ENCODE results near the gene SUCO. TPM values are rescaled to one million over a fixed set of nuclear protein-coding genes. Genes with fewer than 3 reads are reported as not detected.

The SUCO gene
- total RNA-seq, 1 donor from 2014 or later, result 33.3 TPM

DNA sequence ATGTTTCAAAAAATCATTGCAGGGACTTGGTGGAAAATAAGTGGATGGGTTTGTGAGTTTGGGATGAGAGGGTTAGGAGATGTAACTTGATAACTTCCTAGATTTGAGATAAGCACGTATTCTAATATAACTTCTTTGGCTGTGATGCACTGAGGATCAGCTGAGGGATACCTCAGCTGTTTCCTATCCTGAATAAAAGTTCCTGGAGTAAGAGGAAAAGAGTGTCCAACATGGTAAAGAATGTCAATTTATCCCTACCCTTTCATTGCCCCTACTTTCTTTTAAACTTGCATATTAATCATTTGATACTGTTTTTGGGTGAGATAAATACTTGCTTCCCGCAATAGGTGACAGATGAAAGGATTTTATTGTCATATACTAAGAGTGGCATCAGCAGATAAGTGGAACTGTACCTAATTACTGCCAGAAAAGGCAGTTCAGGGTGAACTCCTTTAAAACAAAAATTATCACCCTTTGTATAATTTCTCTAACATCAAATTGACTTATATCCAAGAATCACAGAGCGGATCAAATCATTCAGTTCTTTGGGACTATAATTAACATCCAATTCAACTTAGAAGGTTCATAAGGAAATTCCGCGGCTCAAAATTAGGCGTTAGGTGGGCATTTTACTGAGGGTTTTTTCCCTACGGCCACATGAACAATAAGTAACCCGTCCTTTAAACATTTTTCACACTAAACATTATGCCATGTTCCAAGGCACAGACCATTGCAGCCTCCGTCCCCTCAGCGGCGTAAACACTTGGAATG is 1.4 kb upstream of the SUCO start:
- H3K9me3 Mint-ChIP-seq, result no peaks in the 10 kb centered on the region
- H3K36me3 Mint-ChIP-seq (ENCODE audit: low read depth), result peaks cover 7% of the 10 kb centered on the region
- no peak for DNase-seq (ENCODE audit: low spot score)
- intact Hi-C loops (cut with micrococcal nuclease), result loop anchor here (1.0 to 5.0 kb wide), 11 partner anchors 56 to 1627 kb away; partner anchors contain the start of genes PRDX6, PRRC2C, RABGAP1L and VAMP4
- H3K27me3 Mint-ChIP-seq (ENCODE audit: low read depth), result peaks cover 9% of the 10 kb centered on the region
- H3K27ac Mint-ChIP-seq, result peak overlapping the region; percentile 99
- H3K4me3 Mint-ChIP-seq (ENCODE audit: low read depth), result peak overlapping the region; percentile 95
- peaks cover 30% of the 10 kb centered on the region for H3K4me1 Mint-ChIP-seq (ENCODE audit: low read depth)

GRCh38 chr1:172532183-172532699 is 709 bp upstream of the SUCO start:
- peaks cover 9% of the 10 kb centered on the region for H3K27me3 Mint-ChIP-seq (ENCODE audit: low read depth)
- H3K4me1 Mint-ChIP-seq (ENCODE audit: low read depth), result peaks cover 33% of the 10 kb centered on the region
- intact Hi-C loops (cut with micrococcal nuclease), result loop anchor here (1.0 to 5.0 kb wide), 11 partner anchors 55 to 1627 kb away; partner anchors contain the start of genes PRDX6, PRRC2C, RABGAP1L and VAMP4
- H3K4me3 Mint-ChIP-seq (ENCODE audit: low read depth), result peak overlapping the region; percentile 95
- peak overlapping the region; percentile 99 for H3K27ac Mint-ChIP-seq
- DNase-seq (ENCODE audit: low spot score), result peak; percentile 91
- peaks cover 7% of the 10 kb centered on the region for H3K36me3 Mint-ChIP-seq (ENCODE audit: low read depth)
- no peaks in the 10 kb centered on the region for H3K9me3 Mint-ChIP-seq

DNA sequence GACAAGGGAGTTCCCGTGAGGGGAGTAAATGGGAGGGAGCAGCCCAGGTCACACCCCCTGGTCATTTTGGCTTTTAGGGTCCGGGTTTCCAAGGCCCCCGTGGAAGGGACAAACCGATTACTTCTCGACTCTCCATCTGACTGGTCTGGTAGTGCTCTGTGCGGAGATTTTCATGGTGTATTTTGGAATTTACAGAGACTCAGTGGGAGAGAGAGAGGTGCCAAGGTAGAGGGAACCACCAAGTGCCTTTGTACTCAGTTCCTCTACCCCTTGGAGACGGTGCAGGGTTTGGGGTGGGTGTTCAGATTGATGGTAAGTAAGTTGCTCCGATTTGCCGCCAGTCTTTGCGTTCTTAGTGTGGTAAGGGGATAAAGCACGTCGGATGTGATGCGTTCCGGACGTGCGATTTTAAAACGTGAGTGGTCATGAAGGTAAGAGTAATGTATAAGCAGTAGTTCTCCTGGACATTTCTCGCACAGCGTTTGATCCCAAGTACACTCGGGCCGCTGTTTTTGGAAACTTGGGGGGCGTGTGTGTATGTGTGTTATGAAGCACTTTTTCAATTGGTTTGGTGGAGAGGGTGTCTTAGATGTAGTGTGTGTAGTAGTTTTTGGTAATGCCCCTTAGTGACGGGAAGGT is 682 bp downstream of the SUCO start:
- H3K4me1 Mint-ChIP-seq (ENCODE audit: low read depth), result peaks cover 39% of the 10 kb centered on the region
- peak overlapping the region; percentile 91 for H3K27ac Mint-ChIP-seq
- H3K4me3 Mint-ChIP-seq (ENCODE audit: low read depth), result peak overlapping the region; percentile 95
- no peaks in the 10 kb centered on the region for H3K9me3 Mint-ChIP-seq
- peaks cover 7% of the 10 kb centered on the region for H3K27me3 Mint-ChIP-seq (ENCODE audit: low read depth)
- intact Hi-C loops (cut with micrococcal nuclease), result loop anchor here (2.0 to 5.0 kb wide), 9 partner anchors 54 to 1625 kb away; partner anchors contain the start of genes PRDX6, PRRC2C, RABGAP1L and VAMP4
- peak; percentile 36 for DNase-seq (ENCODE audit: low spot score)
- peaks cover 13% of the 10 kb centered on the region for H3K36me3 Mint-ChIP-seq (ENCODE audit: low read depth)

DNA sequence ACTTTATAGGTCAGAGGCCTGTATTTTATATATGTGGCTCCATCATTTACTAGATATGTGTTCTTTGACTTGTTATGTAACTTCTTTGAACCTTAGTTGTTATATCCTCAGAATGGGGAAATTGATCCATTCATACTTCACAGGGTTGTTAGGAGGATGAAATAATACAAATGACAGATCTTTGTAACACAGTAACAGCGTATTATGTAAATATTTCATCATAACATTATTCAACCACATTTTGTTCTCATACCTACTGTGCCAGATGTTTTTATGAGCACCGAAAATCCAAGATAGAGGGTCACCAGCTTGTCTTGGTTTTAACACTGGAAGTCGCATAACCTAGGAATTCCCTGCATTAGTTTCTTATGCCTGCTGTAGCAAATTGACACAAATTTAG is 3.3 kb downstream of the SUCO start:
- intact Hi-C loops (cut with micrococcal nuclease), result no loop called here

GRCh38 chr1:172537366-172537765 is 4.4 kb downstream of the SUCO start:
- Mint-ChIP-seq H3K36me3 (ENCODE audit: low read depth) (peaks cover 14% of the 10 kb centered on the region), H3K27me3 (ENCODE audit: low read depth) (no peaks in the 10 kb centered on the region), H3K4me3 (ENCODE audit: low read depth) (no peak overlapping the region), H3K9me3 (no peaks in the 10 kb centered on the region), H3K27ac (no peak overlapping the region), H3K4me1 (ENCODE audit: low read depth) (peaks cover 43% of the 10 kb centered on the region)
- intact Hi-C loops (cut with micrococcal nuclease), result no loop called here
- DNase-seq (ENCODE audit: low spot score), result no peak

More for the DNA sequence above, 3.3 kb downstream of the SUCO start:
- Mint-ChIP-seq H3K27me3 (ENCODE audit: low read depth) (no peaks in the 10 kb centered on the region), H3K27ac (no peak overlapping the region), H3K4me3 (ENCODE audit: low read depth) (no peak overlapping the region), H3K36me3 (ENCODE audit: low read depth) (peaks cover 14% of the 10 kb centered on the region), H3K9me3 (no peaks in the 10 kb centered on the region), H3K4me1 (ENCODE audit: low read depth) (peaks cover 44% of the 10 kb centered on the region)
- DNase-seq (ENCODE audit: low spot score), result no peak

GRCh38 chr1:172537827-172538391 is 5.0 kb downstream of the SUCO start:
- intact Hi-C loops (cut with micrococcal nuclease), result no loop called here
- peaks cover 46% of the 10 kb centered on the region for H3K4me1 Mint-ChIP-seq (ENCODE audit: low read depth)
- H3K27ac Mint-ChIP-seq, result no peak overlapping the region

GRCh38 chr1:172540635-172541034 is 7.7 kb downstream of the SUCO start:
- intact Hi-C loops (cut with micrococcal nuclease), result no loop called here
- DNase-seq (ENCODE audit: low spot score), result no peak
- H3K36me3 Mint-ChIP-seq (ENCODE audit: low read depth), result peaks cover 7% of the 10 kb centered on the region
- H3K27ac Mint-ChIP-seq, result no peak overlapping the region
- no peaks in the 10 kb centered on the region for H3K27me3 Mint-ChIP-seq (ENCODE audit: low read depth)
- no peaks in the 10 kb centered on the region for H3K9me3 Mint-ChIP-seq
- peaks cover 33% of the 10 kb centered on the region for H3K4me1 Mint-ChIP-seq (ENCODE audit: low read depth)
- H3K4me3 Mint-ChIP-seq (ENCODE audit: low read depth), result no peak overlapping the region

More at GRCh38 chr1:172537827-172538391, 5.0 kb downstream of the SUCO start:
- no peaks in the 10 kb centered on the region for H3K9me3 Mint-ChIP-seq
- no peaks in the 10 kb centered on the region for H3K27me3 Mint-ChIP-seq (ENCODE audit: low read depth)
- peaks cover 14% of the 10 kb centered on the region for H3K36me3 Mint-ChIP-seq (ENCODE audit: low read depth)
- H3K4me3 Mint-ChIP-seq (ENCODE audit: low read depth), result no peak overlapping the region
- DNase-seq (ENCODE audit: low spot score), result no peak

DNA sequence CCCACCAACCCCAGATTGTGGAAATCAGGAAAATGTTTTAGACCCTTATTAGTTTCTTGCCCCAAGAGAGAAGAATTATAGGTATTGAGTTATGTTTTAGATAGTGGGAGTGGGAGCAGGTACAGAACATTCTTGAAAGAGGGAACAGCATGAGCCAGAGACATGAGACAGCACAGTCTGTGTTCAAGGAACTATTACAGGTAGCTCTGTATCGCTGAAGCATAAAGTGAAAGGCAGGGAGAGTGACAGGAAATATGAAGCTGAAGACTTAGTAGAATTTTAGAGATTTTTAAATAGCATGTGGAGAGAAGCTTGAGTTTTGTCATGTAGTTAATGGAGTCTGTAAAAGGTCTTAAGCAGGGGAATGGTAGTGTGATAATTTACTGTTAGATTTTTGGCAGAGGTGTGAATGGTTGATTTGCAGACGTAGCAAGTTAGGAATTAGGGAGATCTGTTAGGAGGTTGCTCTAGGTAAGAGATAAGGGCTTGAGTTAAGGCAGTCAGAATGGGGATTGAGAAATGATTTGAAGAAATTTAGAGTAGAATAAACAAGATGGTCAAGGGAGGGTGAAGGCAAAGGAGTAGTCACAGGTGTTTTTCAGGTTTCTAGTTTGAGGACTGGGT is 11.6 kb downstream of the SUCO start:
- intact Hi-C loops (cut with micrococcal nuclease), result no loop called here
- H3K36me3 Mint-ChIP-seq (ENCODE audit: low read depth), result no peaks in the 10 kb centered on the region
- peaks cover 20% of the 10 kb centered on the region for H3K4me1 Mint-ChIP-seq (ENCODE audit: low read depth)
- no peak overlapping the region for H3K27ac Mint-ChIP-seq
- H3K9me3 Mint-ChIP-seq, result no peaks in the 10 kb centered on the region
- DNase-seq (ENCODE audit: low spot score), result no peak
- H3K4me3 Mint-ChIP-seq (ENCODE audit: low read depth), result no peak overlapping the region
- H3K27me3 Mint-ChIP-seq (ENCODE audit: low read depth), result no peaks in the 10 kb centered on the region

DNA sequence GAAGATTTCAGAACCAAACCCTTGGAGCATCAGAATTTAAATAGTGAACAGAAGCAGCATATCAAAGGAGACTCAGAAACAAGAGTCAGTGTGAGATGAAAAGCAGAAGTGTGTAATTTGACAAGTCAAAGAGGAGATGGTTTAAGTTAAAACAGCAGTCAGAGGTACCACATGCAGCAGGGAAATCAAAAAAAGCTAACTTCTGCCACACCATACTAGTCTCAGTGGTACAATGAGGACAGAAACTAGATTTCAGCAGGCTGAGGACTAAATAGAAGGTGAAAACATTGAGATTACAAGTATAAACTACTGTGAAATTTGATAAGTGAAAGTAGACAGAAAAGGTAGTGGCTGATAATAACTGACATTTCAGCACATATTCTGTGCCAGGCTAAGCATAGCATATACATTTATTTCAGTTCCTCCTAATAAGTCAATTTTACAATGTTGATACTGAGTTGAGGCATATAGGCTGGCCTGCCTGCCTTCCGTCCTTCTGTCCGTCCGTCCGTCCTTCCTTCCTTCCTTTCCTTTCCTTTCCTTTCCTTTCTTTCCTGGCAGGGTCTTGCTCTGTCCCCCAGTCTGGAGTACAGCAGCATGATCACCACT is 12.6 kb downstream of the SUCO start:
- Mint-ChIP-seq H3K9me3 (no peaks in the 10 kb centered on the region), H3K4me3 (ENCODE audit: low read depth) (no peak overlapping the region), H3K27ac (no peak overlapping the region), H3K36me3 (ENCODE audit: low read depth) (no peaks in the 10 kb centered on the region), H3K27me3 (ENCODE audit: low read depth) (no peaks in the 10 kb centered on the region), H3K4me1 (ENCODE audit: low read depth) (peaks cover 22% of the 10 kb centered on the region)
- DNase-seq (ENCODE audit: low spot score), result no peak
- intact Hi-C loops (cut with micrococcal nuclease), result no loop called here

- no peaks in the 10 kb centered on the region for H3K27me3 Mint-ChIP-seq (ENCODE audit: low read depth)
- H3K4me1 Mint-ChIP-seq (ENCODE audit: low read depth), result peaks cover 17% of the 10 kb centered on the region
- intact Hi-C loops (cut with micrococcal nuclease), result no loop called here
- H3K36me3 Mint-ChIP-seq (ENCODE audit: low read depth), result peaks cover 6% of the 10 kb centered on the region
- no peaks in the 10 kb centered on the region for H3K9me3 Mint-ChIP-seq
- no peak for DNase-seq (ENCODE audit: low spot score)
- H3K4me3 Mint-ChIP-seq (ENCODE audit: low read depth), result no peak overlapping the region
- H3K27ac Mint-ChIP-seq, result no peak overlapping the region
Measured at GRCh38 chr1:172547071-172547470, 14.1 kb downstream of the SUCO start.

GRCh38 chr1:172549621-172550280 is 16.8 kb downstream of the SUCO start:
- Mint-ChIP-seq H3K4me1 (ENCODE audit: low read depth) (peaks cover 13% of the 10 kb centered on the region), H3K36me3 (ENCODE audit: low read depth) (peaks cover 10% of the 10 kb centered on the region), H3K9me3 (no peaks in the 10 kb centered on the region), H3K4me3 (ENCODE audit: low read depth) (no peak overlapping the region), H3K27ac (no peak overlapping the region), H3K27me3 (ENCODE audit: low read depth) (no peaks in the 10 kb centered on the region)
- intact Hi-C loops (cut with micrococcal nuclease), result no loop called here
- DNase-seq (ENCODE audit: low spot score), result no peak

- H3K4me3 Mint-ChIP-seq (ENCODE audit: low read depth), result no peak overlapping the region
- peaks cover 23% of the 10 kb centered on the region for H3K36me3 Mint-ChIP-seq (ENCODE audit: low read depth)
- no peak for DNase-seq (ENCODE audit: low spot score)
- no peak overlapping the region for H3K27ac Mint-ChIP-seq
- H3K4me1 Mint-ChIP-seq (ENCODE audit: low read depth), result peaks cover 13% of the 10 kb centered on the region
- no peaks in the 10 kb centered on the region for H3K27me3 Mint-ChIP-seq (ENCODE audit: low read depth)
- no peaks in the 10 kb centered on the region for H3K9me3 Mint-ChIP-seq
- intact Hi-C loops (cut with micrococcal nuclease), result no loop called here
Measured at GRCh38 chr1:172551279-172551678, 18.3 kb downstream of the SUCO start.

Data from activated T-helper 2 cell treated with anti-CD3 and anti-CD28 coated beads, Interferon-gamma antibody, Interleukin-2, Interleukin-4, amounts not matched to agents 10 μg/mL and 5 μg/mL and 100 μg/mL, durations not matched to agents 14 hours and 24 hours and 36 hours (primary cell).